Stomach (tissue), 4 donors: ENCODE results near the gene FRZB.

Source experiments
- EP300 ChIP-seq: sonication (generic); formaldehyde crosslinking; IDR thresholded peaks from one replicate; pipeline ENCODE4 v1.6.1; 2017; ENCODE audit warnings: antibody characterized with exemption
- POLR2A ChIP-seq, 4 donors: fragments of 450-650 bp; IDR thresholded peaks; one replicate each; pipeline ENCODE4 v1.6.1; 2016; ENCODE audit warnings: antibody characterized with exemption in 4 of 4, control low read depth in 2 of 4, mild to moderate bottlenecking in 1 of 4, moderate library complexity in 1 of 4
- POLR2AphosphoS5 ChIP-seq, 3 donors: sonication (generic); formaldehyde crosslinking; IDR thresholded peaks; one replicate each; pipeline ENCODE4 v1.6.1; 2016; ENCODE audit warnings: antibody characterized with exemption in 3 of 3
- TF ChIP-seq, protein P1 (sequence below), 7 experiments: fragments of 450-650 bp in 4 of 7; fragments of 200-600 bp in 3 of 7; sonication (generic) in 3 of 7; IDR thresholded peaks; one replicate each; pipeline ENCODE4 v1.5.1; 2016 to 2019; ENCODE audit warnings: antibody characterized with exemption in 7 of 7, control low read depth in 2 of 7, mild to moderate bottlenecking in 1 of 7

DNA sequence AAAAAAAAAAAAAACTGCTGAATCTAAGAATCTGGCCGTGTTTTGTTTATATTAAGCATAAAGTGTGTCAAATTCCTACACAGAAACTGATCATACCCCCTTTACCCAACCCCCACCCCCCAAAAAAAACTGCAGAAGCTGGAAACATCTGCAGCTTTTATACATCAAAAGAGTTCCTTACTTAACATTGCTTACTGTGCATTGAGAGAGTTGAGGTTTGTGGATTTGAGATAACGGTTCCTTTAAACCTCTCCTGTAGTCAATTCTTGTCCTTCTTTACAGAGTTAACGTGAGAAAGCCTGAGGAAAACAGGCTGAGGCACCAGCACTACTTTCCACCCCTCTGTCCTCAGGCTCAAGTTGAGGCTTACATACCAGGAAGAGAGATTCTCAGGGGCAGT is 34.5 kb downstream of the FRZB start:
- TF ChIP-seq, protein P1, sequence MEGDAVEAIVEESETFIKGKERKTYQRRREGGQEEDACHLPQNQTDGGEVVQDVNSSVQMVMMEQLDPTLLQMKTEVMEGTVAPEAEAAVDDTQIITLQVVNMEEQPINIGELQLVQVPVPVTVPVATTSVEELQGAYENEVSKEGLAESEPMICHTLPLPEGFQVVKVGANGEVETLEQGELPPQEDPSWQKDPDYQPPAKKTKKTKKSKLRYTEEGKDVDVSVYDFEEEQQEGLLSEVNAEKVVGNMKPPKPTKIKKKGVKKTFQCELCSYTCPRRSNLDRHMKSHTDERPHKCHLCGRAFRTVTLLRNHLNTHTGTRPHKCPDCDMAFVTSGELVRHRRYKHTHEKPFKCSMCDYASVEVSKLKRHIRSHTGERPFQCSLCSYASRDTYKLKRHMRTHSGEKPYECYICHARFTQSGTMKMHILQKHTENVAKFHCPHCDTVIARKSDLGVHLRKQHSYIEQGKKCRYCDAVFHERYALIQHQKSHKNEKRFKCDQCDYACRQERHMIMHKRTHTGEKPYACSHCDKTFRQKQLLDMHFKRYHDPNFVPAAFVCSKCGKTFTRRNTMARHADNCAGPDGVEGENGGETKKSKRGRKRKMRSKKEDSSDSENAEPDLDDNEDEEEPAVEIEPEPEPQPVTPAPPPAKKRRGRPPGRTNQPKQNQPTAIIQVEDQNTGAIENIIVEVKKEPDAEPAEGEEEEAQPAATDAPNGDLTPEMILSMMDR (IDR thresholded peaks at IDR 0.05), result no peak
- TF ChIP-seq POLR2AphosphoS5 (IDR thresholded peaks at IDR 0.05) (no peak), POLR2A (IDR thresholded peaks at IDR 0.05) (no peak), EP300 (no peak)
